Hepatocyte (in vitro differentiated cells): Measurements from ENCODE around the gene NPTXR.

ENCODE experiments used
- EZH2 ChIP-seq: fragments of 200-600 bp; sonication (generic); IDR thresholded peaks from 2 replicates; pipeline ENCODE4 v1.6.1; 2016; ENCODE audit warnings: antibody characterized with exemption, mild to moderate bottlenecking, borderline replicate concordance
- EZH2phosphoT487 ChIP-seq: fragments of 200-600 bp; sonication (generic); IDR thresholded peaks from one replicate; pipeline ENCODE4 v1.6.1; 2018; ENCODE audit warnings: antibody characterized with exemption, mild to moderate bottlenecking, low read depth, moderate library complexity; ENCODE audit not compliant: unreplicated experiment, severe bottlenecking
- TF ChIP-seq, protein P1 (sequence below): fragments of 200-600 bp; sonication (generic); IDR thresholded peaks from 2 replicates; pipeline ENCODE4 v1.5.1; 2016; ENCODE audit warnings: antibody characterized with exemption, mild to moderate bottlenecking; ENCODE audit not compliant: poor library complexity

GRCh38 chr22:38850399-38850798 lies 6.6 kb upstream of the NPTXR start:
- TF ChIP-seq, protein P1, sequence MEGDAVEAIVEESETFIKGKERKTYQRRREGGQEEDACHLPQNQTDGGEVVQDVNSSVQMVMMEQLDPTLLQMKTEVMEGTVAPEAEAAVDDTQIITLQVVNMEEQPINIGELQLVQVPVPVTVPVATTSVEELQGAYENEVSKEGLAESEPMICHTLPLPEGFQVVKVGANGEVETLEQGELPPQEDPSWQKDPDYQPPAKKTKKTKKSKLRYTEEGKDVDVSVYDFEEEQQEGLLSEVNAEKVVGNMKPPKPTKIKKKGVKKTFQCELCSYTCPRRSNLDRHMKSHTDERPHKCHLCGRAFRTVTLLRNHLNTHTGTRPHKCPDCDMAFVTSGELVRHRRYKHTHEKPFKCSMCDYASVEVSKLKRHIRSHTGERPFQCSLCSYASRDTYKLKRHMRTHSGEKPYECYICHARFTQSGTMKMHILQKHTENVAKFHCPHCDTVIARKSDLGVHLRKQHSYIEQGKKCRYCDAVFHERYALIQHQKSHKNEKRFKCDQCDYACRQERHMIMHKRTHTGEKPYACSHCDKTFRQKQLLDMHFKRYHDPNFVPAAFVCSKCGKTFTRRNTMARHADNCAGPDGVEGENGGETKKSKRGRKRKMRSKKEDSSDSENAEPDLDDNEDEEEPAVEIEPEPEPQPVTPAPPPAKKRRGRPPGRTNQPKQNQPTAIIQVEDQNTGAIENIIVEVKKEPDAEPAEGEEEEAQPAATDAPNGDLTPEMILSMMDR = no peak
- no peak for TF ChIP-seq EZH2phosphoT487
- TF ChIP-seq EZH2 = no peak
